Activated CD4-positive, CD25-positive, alpha-beta regulatory T cell treated with anti-CD3 and anti-CD28 coated beads, Interleukin-2, amount 50 U/mL, for 16 hours (primary cell): ENCODE data around the gene MYEOV.

ENCODE experiments used
- DNase-seq: peaks from one replicate; pipeline ENCODE4 v3.0.0-alpha.2; 2020; ENCODE audit warnings: low read depth, low spot score

MYEOV gene

DNA sequence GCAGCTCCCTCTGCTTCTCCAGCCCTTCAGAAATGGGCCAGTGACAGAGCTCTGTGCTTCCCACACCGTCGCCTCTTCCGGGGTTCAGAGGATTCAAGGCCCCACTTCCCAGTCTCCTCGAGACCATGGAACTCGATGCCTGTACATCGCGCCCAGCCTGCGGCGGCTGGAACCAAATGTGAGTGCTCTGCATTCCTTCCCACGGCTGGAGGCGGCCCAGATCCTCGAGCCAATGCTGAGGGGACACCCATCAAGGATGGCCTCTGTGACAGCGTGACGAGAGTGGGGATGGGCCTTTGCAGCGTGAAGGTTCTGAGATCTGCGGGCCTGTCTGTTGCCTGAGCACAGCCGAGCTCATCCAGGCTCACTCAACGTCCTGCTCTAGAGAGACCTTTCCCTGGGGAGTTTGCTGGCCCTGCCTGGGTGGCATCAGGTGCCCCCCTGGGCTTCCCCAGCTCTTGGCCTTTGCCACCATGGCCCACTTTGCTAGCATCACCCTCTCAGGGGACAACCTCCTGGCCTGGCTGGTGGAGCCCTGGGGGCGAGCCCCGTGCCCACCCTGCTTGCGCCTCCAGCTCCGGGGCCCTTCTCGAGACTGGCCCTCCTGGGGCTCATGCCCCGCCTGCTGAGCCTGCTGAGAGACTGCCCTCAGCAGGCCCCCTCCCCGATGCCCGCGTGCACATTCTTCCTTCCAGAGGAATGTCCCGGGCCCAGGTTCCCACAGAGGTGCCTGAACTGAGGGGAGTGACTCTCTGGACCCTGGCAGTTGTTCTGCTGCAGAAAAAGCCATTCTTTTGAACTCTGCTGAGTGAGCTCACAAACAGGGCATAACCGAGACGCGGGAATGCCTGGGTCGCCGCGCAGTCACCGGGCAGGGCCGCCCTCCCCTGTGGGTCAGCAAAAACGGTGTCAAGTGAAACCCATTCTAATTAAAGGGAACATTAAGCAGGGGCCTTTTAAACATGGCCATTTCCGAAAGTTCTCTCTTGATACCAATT, 7.3 kb upstream of the MYEOV start:
- no peak for DNase-seq

DNA sequence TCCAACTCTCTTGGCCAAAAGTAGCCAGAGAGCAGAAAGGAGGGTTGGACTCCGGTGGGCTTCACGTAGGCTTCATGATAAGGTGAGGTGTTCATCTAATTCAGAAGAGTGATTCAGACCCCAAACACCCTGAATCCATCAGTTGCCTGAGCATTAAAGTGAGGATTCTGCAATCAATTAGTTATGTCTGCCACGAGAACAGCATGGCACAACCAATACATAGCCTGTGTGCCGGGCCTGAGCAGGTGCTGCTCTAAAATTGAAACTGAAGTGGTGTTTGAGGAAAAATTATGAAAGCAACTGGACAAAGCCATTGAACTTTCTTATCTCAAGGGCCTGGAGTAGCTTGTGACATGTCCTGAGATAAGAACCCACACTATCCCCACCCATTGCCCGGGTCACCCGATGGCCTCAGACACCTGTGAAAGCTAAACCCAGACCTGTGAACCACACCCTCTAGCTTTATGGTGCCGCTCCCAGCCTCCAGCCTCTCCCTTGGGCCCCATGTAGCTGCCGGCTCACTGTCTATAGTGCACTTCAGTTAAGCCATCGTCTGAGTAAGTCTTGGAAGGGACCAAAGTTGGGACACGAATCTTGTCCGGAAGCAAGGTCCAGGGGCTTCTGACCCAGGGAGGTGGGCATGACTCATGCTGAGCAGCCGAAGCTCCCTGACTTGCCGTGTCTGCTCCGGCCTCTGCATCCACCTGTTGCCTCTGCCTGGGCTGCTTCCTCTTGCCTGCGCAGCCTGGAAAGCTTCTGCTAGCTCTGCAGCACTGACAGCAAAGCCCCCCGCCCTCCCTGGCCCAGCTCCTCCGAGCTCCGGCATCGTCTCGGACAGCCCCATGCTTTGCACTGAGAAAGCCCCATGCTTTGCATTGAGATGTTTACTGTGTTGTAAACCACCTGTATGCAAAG, 5.7 kb upstream of the MYEOV start:
- no peak for DNase-seq

DNA sequence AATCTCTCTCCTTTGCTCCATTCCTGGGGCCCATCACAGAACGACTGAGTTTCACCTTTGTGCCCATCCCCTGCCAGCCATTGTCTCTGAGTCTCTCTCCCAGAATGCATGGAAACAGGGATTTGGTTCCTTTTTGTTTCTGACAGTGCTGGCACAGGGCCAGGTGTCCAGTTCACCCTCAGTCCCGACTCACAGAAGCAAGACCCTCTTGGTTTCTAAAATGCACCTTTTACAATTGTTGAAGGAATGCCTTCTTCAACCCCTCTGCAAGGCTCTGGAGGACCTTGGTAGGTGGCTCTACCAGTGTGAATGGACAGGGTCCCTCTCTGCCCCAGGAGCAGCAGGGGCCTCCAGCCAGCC, 5.1 kb upstream of the MYEOV start:
- no peak for DNase-seq

DNA sequence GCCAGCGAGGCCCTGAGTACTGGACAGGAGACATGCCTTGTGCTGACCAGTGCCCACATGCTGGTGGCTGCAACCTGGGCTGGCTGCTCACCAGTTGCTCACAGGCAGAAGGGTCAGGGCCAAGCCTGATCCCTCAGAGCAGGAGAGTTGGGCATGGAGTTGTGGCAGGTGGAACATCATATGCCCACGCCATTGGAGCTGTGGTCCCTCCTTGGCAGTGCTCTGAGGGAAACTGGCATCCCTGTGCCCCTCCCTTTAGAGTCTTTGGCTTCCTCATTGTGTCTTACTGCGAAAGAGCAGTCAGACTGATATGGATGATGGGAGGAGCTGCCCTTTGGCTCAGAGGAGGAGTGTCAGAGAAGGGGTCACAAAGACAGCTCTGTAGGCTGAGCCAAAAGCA, 3.1 kb upstream of the MYEOV start:
- DNase-seq: no peak

DNA sequence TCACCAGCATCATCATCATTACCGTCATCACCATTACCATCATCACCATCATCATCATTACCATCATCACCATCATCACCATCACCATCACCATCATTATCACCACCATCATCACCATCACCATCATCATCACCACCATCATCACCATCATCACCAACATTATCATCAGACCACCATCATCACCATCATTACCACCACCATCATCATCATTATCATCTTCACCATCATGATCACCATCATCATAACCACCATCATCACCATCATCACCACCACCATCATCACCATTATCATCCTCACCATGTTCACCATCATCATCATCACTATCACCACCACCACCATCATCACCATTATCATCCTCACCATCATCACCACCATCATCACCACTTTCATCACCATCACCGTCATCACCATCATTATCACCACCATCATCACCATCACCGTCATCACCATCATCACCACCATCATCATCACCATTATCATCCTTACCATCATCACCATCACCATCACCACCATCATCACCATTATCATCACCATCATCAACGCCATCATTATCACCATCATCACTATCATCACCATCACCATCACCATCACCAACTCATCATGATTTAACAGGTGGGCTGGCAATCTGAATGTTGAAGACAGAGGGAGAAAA, 2.4 kb upstream of the MYEOV start:
- DNase-seq: no peak

DNA sequence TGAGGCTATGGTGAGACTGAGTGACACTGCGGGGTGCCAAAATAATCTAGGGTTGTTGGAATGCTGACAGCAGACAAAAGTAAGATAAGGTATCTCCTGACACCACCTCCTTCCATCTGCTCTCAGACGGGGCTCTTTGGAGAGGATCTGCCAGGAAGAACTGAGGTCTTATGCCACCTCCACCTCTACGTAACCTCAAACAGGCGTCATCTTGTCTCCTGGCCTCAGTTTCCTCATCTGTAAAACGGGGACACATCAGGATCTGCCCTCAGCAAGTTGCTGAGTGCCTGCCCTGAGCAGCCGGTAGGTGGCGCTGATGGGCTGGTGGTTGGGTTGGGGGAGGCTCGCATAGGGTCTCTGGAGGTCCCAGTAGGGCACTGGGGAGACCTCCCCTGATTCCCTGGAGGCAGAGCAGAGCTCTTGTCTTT, 1.7 kb upstream of the MYEOV start:
- DNase-seq: no peak

DNA sequence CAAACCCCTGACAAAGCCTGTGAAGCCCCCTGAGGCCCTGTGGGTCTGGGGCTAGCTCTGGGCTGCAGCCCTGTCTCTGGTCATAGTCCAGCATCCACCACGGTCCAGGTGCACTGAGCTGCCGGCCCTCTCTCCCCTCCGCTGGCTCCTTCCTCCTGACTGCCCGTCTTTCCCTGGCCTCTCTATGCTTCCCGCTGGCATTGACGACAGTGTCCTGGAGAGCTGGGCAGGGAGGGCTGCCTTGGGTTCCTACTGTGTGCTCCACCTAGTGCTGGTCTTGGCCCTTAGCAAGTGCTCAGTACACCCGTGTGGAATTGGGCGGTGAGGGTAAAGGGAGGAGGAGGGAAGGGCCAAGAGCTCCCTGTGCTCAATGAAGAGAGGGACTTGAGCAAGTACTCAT, 868 bp upstream of the MYEOV start:
- no peak for DNase-seq

DNA sequence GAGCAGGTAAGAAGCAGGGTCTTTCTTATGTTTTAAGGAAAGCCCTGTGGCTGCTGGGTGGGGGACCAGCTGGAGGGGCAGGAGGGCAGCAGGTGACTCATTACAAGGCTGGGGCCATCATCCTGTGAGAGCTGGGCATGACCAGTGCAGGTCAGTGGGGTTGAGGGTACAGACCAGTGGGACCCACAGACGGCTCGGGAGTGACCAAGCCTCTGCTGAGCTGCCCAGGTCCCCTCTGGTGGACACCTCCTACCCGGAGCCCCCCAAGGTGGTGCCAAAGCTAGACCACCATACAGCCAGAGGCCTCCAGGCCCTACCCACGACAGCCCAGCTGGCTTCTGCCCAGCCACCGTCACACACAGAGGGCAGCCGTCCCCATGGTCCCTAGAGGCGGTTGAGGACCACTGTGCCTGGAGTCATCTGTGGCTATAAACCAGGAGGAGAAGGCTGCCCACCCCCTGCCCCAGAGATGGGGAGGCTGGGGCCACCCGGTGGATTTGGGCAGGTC, 670 bp downstream of the MYEOV start:
- DNase-seq: no peak

DNA sequence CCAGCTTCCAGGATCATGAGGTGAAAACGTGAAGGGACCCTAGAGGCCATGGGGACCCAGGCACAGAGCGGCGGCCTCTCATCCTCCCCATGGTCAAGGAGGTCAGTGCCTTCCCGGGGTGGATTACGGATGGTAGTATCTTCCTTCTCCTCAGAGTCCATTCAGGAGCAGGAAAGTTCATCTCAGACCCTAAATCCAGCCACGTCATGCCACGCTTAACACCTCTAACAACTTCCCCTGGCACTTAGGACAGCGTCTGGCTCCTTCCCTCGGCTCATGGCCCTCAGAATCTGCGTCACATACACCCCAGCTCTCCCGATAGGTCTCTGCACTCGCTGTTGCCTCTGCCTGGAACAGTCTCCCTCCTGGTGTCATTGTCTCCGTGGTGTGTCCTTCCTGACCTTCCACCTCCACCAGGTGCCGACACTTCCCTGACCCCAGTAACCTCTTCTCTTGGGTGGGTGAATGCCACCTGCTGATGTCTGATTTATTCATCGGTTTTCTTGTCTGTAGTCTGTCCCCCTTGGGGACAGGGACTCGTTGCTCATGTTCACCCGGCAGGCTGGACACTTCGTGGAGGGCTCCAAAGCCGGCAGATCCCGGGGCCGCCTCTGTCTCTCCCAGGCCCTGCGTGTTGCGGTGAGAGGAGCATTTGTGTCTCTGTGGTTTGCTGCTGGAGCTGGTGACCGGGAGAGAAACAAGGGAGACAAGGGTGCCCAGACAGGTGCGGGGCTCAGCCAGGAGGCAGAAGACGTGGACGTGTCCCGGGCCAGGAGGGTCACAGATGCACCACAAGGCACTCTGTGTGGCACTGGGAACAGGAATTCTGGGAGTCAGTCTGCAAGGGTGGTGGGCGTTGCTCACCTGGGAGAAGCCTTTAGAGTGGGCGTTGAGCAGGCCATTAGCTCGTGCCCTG, 1.4 kb downstream of the MYEOV start:
- no peak for DNase-seq

DNA sequence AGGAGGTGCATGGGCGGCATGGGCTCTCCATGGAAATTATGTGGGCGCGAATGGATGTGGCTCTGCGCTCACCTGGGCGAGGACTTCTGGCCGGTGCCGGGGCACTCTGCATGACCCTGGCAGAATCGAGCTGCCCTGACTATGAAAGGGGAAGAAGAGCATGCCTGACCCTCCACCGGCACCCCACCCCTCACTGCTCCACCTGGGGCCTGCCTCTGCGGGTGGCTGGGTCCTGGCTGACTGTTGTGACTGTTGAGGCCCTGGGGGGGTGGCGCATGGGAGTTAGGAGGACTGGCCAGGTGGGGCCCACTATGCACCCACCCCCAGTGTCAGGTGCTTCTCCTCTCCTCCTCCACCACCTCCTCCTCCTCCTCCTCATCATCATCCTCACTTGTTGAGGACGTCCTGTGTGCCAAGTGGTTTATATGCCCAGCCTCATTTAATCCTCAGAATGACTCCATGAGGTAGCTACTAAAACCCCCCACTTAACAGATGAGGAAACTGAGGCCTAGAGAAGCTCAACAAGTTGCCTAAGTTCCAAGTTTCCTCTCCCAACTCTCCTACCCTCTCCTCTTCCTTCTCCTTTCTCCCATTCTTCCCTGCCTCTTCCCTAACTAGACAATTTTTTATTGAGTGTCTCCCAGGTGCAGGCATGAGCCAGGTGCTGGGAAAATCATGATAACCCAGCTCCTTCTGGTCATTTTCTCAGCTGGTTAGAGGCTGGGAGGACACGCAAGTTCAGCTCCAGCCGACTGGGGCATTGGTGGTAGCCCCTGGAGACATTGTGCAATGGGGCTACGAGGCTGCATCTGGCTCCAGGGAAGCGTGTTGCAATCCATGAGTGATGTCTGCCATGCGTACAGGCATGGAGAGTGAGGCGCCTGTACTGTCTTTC, 2.3 kb downstream of the MYEOV start:
- no peak for DNase-seq

DNA sequence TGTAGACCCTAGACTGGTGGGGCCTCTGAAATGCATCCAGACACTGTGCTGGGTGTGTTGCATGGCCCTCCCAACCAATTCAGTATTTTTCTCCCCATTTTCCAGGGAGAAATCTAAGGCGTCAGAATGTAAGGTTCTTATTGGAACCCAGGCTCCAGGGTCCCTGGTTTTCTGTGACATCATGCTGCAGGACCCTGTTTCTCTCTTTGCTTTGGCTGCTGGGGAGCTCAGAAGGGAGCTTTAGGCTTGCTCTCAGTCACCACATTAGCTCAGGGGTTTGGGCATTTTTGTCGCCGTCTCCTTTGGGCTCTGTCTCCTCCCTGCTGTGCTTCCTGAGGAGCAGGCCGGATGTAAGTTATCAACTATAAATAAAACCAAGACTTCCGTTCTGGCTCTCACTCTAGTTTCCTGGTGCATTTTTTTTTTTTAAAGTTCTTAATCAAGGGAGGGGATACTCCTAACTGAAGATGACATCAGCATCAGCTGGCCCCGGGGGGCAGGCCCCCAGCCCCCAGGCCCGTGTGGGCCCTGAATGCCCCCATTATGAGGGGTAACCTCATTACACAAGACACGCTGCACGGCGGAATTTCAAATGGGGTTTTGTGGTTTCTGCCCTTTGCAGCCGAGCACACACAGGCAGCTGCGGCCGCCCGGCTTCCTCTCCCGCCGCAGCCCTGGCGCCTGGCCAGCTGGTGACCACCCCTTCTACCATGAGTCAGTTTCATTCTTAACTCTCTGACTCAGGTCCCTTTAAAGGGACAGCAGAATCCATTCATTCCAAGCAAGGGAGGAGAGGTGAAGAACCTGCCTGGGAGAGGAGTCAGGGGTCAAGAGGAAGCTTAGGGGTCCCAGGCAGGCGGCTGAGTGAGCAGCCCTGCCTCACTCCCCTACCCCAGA, 3.2 kb downstream of the MYEOV start:
- peak; percentile 49 for DNase-seq

DNA sequence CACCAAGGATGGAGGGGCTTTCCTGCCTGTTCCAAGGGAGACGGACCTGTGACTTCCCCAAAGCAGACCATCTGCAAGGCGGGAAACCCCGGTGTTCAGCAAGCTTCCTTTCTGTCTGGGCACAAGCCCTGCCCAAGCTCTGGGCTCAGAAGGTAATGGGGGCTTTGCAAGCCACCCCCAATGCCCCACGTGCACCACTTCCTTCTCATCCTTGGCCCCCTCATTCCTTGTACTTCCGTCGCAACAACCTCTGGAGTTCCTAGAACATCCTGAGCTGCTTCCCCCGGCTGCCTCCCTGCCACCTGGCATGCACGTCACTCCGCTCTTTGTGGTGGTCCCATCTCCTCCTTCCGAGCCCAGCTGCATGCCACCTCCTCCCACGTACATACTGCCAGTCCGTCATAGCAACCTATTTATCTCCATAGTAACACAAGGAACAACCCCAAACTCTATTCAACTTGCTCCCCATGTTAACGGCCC, 3.9 kb downstream of the MYEOV start:
- no peak for DNase-seq

DNA sequence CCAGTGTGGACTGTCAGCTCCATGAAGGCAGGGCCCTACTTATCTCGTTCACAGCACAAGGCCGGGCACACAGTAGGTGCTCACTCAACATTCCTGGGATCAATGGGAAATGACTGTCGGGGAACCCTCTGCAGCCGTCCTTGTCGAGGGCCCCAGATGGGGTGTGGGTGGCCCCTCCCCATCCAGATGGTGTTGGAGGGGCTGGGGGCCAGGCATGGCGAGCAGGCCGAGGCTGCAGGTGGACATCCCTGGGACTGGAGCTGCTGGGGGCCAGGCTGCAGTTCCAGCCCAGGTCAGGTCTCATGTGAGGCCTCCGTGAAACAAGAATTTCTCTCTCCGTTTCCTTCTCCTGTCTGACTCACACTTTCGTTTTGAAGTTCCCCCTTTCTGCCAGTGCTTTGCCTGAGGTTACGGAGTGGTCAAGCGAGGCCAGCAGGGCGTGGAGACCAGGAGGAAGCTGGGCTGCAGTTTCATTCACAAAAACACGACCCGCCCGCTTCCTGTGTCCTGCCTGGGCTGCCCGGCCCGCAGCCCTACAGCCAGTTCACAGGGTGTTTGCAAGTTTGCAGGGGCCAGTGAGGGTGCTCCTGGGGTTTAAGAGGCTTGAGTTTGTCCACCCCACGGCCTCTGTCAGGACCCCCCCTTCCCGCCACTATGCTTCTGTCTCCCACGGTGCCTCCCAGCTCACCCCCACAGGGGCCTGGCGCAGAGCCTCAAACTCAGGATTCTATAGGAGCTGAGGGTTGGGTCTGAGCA, 4.5 kb downstream of the MYEOV start:
- no peak for DNase-seq

DNA sequence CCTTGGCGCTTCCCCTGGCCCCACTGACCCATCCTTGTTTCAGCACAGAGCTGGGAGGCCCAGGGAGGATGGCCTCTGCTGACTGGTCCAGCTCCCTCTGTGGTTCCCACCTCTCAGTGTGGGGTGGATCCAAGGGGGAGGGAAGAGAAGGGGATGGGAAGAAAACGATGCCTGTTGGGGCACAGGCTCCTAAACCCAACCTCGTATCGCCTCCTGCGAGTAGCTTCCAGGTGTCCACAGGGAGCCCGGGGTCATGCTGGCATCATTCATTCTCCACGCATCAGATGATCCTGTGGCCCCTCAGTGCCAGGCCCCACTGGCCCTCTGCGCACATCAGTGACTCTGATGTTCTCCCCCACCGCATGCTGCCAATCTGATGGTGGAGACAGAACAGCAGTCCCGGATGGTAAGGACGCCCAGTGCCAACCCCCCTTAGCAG, 5.1 kb downstream of the MYEOV start:
- no peak for DNase-seq

DNA sequence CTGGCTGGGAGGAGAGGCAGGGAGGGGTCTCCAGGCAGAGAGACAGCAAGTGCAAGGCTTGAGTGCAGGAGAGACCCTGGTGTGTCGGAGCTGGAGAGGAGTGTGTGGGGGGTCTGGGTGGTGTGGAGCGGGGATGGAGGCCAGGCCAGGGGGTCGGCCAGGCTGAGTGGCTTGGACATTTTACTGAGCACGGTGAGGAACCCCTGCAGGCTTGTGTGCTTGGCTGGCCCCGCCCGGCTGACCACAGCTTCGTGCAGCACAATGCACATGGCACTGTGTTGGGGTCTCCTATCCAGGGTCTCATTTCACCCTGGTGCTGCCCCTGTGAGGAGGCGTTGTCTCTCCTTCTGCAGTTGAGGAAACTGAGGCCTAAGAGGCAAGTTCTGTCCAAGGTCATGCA, 5.6 kb downstream of the MYEOV start:
- no peak for DNase-seq

DNA sequence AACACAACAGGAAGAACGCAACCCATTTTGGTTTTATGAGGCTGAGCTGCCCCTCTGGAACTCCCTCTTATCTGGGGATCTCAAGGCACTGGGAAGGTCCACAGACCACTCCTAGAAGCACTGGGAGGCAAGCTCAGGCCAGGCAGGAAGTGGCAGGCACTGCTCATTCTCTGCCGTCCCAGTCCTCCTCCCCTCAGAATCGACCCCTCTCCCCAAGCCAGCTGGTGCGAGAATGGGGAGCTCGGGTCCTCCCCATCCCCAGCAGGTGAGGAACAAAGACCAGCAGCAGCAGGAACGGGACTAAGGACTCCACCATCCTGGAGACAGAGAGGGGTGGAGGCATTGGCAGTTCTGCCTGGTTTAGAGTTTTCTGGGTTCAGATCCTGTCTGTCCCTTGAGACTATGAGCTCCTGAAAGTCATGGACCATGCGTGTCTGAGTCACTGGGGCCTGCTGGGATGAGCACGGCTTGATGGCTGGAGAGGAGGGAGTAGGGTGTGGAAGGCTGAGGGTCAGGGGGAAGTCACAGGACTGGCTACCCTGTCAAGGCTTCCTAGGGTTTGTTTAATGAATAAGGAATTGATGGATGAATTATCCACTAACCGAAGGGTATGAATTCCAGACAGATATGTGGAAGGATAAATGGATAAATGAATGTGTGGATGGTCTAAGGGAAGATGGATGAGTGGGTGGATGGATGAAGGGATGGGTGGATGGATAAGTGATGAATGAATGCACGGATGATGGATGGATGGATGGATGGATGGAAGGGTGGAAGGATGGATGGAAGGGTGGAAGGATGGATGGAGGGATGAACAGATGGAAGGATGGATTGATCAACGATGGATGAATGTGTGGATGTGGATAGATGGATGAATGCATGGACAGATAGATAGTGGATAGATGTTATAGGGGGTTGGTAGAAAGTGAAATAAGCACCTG, 6.4 kb downstream of the MYEOV start:
- DNase-seq: no peak

DNA sequence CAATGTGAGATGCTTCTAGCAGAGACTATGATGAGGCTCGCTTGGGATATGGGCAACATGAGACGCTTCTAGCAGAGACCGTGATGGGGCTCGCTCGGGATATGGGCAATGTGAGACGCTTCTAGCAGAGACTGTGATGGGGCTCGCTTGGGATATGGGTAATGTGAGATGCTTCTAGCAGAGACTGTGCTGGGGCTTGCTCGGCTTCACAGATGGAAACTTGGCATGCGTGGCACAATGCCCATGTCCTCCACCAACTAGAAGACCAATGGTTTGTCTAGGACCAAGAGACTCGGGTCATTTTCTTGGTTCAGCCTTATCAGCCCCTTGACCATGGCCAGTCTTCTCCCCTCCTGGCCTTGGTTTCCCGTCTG, 7.1 kb downstream of the MYEOV start:
- DNase-seq: no peak
